Endothelial cell of umbilical vein (primary cell): ENCODE data around the gene ALDH3B2. TPM values are rescaled to one million over a fixed set of nuclear protein-coding genes. Genes with fewer than 3 reads are reported as not detected.

Experiments
- BruUV-seq: library from RNA; stranded (reverse); fragments of 400-500 nt; replicated peaks from 2 replicates; lab custom pipeline; 2021; lab: Mats Ljungman, UMichigan
- CTCF ChIA-PET: fragments of 300-600, 350-600 bp; sonication (Branson Sonifier 250); formaldehyde crosslinking; loops from one replicate; lab custom pipeline; 2021; ENCODE audit warnings: antibody characterized with exemption, inconsistent platforms; lab: Charles Lee
- POLR2A ChIA-PET: fragments of 300-600, 350-600 bp; sonication (Branson Sonifier 250); formaldehyde crosslinking; loops from one replicate; lab custom pipeline; 2021; ENCODE audit warnings: antibody characterized with exemption, inconsistent platforms; lab: Charles Lee
- DNase-seq: peaks from one replicate; pipeline ENCODE4 v3.0.0-alpha.2; 2011; ENCODE audit warnings: low read depth, low spot score
- FAIRE-seq: peaks from 2 replicates; lab custom pipeline; 2011; peaks lifted over from hg19 to GRCh38; lab: Jason Lieb, UNC
- H2AFZ ChIP-seq: 2 replicates; pipeline ENCODE4 v1.6.0; 2012; ENCODE audit warnings: low read depth, low read length, control low read depth, inconsistent platforms
- H3K27ac ChIP-seq: 2 replicates; pipeline ENCODE4 v1.5.1; 2011; ENCODE audit warnings: low read depth, mild to moderate bottlenecking, control low read depth, low read length, moderate library complexity; ENCODE audit not compliant: insufficient read depth
- H3K27me3 ChIP-seq, 2 experiments: 2 replicates each; pipeline versions ENCODE4 v1.6.0 to v1.6.1; 2011; ENCODE audit warnings: low read length in 2 of 2, mixed read lengths in 1 of 2; ENCODE audit not compliant: control insufficient read depth in 2 of 2, insufficient read depth in 2 of 2
- H3K36me3 ChIP-seq, 2 experiments: 2 replicates in 1 of 2; 3 replicates in 1 of 2; pipeline ENCODE4 v1.5.1; 2011; ENCODE audit warnings: low read length in 2 of 2, mild to moderate bottlenecking in 1 of 2, moderate library complexity in 1 of 2; ENCODE audit not compliant: control insufficient read depth in 2 of 2, insufficient read depth in 2 of 2; ENCODE audit errors: extremely low read depth in 1 of 2
- H3K4me1 ChIP-seq: 3 replicates; pipeline ENCODE4 v1.5.1; 2011; ENCODE audit warnings: mild to moderate bottlenecking, low read length; ENCODE audit not compliant: control insufficient read depth, insufficient read depth; ENCODE audit errors: extremely low read depth
- H3K4me2 ChIP-seq: 2 replicates; pipeline ENCODE4 v1.6.1; 2011; ENCODE audit warnings: low read length, control low read depth, mixed read lengths; ENCODE audit not compliant: insufficient read depth
- H3K4me3 ChIP-seq, 3 experiments: fragments of 200-600 bp in 1 of 3; sonication (generic), shearing (Covaris generic) in 1 of 3; replicated peaks in 1 of 3; 2 replicates each; pipeline ENCODE4 v1.5.1; 2011 to 2016; ENCODE audit warnings: control low read depth in 3 of 3, low read length in 3 of 3, mild to moderate bottlenecking in 2 of 3, inconsistent platforms in 1 of 3, low read depth in 1 of 3, moderate library complexity in 1 of 3; ENCODE audit not compliant: insufficient read depth in 1 of 3
- H3K79me2 ChIP-seq: 2 replicates; pipeline ENCODE4 v1.6.0; 2012; ENCODE audit warnings: low read length, inconsistent platforms; ENCODE audit not compliant: control insufficient read depth, insufficient read depth
- H3K9ac ChIP-seq: replicated peaks from 2 replicates; pipeline ENCODE3; 2011; ENCODE audit warnings: low read length, control low read depth; ENCODE audit not compliant: insufficient read depth; ENCODE audit errors: extremely low read depth
- H3K9me1 ChIP-seq: replicated peaks from 3 replicates; pipeline ENCODE4 v1.6.0; 2011; ENCODE audit warnings: mild to moderate bottlenecking, low read length; ENCODE audit not compliant: control insufficient read depth, insufficient read depth; ENCODE audit errors: extremely low read depth
- H3K9me3 ChIP-seq: replicated peaks from 2 replicates; pipeline ENCODE4 v1.5.1; 2012; ENCODE audit warnings: low read length, inconsistent platforms; ENCODE audit not compliant: control insufficient read depth, insufficient read depth
- H4K20me1 ChIP-seq: replicated peaks from 2 replicates; pipeline ENCODE3; 2011; ENCODE audit warnings: mild to moderate bottlenecking, low read length; ENCODE audit not compliant: control insufficient read depth, insufficient read depth; ENCODE audit errors: extremely low read depth
- CTCF ChIP-seq, 2 donors: IDR thresholded peaks; 1 replicate in 1 of 2; 2 replicates in 1 of 2; pipeline ENCODE4 v1.5.1; 2011; ENCODE audit warnings: low read length in 2 of 2, mild to moderate bottlenecking in 2 of 2, moderate library complexity in 2 of 2, control low read depth in 1 of 2, inconsistent platforms in 1 of 2, low read depth in 1 of 2; ENCODE audit not compliant: insufficient read depth in 1 of 2; ENCODE audit errors: extremely low read depth in 1 of 2
- EZH2 ChIP-seq: IDR thresholded peaks from 2 replicates; pipeline ENCODE4 v1.6.1; 2012; ENCODE audit warnings: borderline replicate concordance, low read depth, mild to moderate bottlenecking, moderate library complexity, low read length, inconsistent platforms; ENCODE audit not compliant: severe bottlenecking
- FOS ChIP-seq: IDR thresholded peaks from 2 replicates; pipeline ENCODE4 v1.6.1; 2011; ENCODE audit warnings: mild to moderate bottlenecking, low read length, moderate library complexity, borderline replicate concordance; ENCODE audit not compliant: insufficient read depth
- GATA2 ChIP-seq: IDR thresholded peaks from 2 replicates; pipeline ENCODE4 v1.7.0; 2011; ENCODE audit warnings: low read depth, mild to moderate bottlenecking, moderate library complexity, mixed read lengths, low read length; ENCODE audit not compliant: insufficient read length, insufficient read depth
- JUN ChIP-seq: IDR thresholded peaks from 2 replicates; pipeline ENCODE4 v1.6.1; 2011; ENCODE audit warnings: borderline replicate concordance, low read depth; ENCODE audit not compliant: insufficient read length, insufficient read depth
- MAX ChIP-seq: IDR thresholded peaks from 2 replicates; pipeline ENCODE4 v1.6.1; 2011; ENCODE audit not compliant: insufficient read depth, insufficient read length
- MYC ChIP-seq: IDR thresholded peaks from one replicate; pipeline ENCODE4 v1.6.1; 2011; ENCODE audit warnings: mild to moderate bottlenecking, low read depth, low read length
- POLR2A ChIP-seq: IDR thresholded peaks from 2 replicates; pipeline ENCODE4 v1.6.1; 2012; ENCODE audit warnings: low read depth, mild to moderate bottlenecking, control low read depth, low read length
- POLR2AphosphoS5 ChIP-seq: IDR thresholded peaks from 2 replicates; pipeline ENCODE4 v1.6.1; 2012; ENCODE audit warnings: low read depth, mild to moderate bottlenecking, control low read depth, low read length, moderate library complexity; ENCODE audit not compliant: insufficient read depth
- dilution Hi-C: fragments of 300-500 bp; cut with MboI; formaldehyde crosslinking; loops from one replicate; pipeline ENCODE4 v1.15.0; 2019; ENCODE audit warnings: low sequenced_read_pairs; ENCODE audit not compliant: extremely low pct_ligation_motif_present
- intact Hi-C: fragments of 100-400 bp; cut with micrococcal nuclease; formaldehyde crosslinking; loops from one replicate; pipeline ENCODE4 v1.10.0; 2022
- polyA plus RNA-seq, 4 experiments: library from polyadenylated mRNA; depleted of rRNA in 3 of 4; stranded (reverse) in 3 of 4; unstranded in 1 of 4; fragments of >200 nt; gene quantifications; 2 replicates each; pipeline versions ENCODE4 v1.2.1 to v1.2.3, GENCODE V29; 2011 to 2012; ENCODE audit warnings: missing spikeins in 1 of 4
- total RNA-seq: library from RNA; stranded (reverse); gene quantifications from 2 replicates; pipeline ENCODE4 v1.2.3, GENCODE V29; 2021

Gene ALDH3B2
- total and polyA plus RNA-seq, 2 donors (not counting 3 experiments of a cell fraction or from before 2014, with no cell fraction given) = not detected

- intact Hi-C loops (no loop called here), dilution Hi-C loops (no loop called here)
- Histone ChIP-seq H3K27ac (no peak overlapping the region), H3K4me2 (no peak overlapping the region), H3K4me1 (no peaks in the 10 kb centered on the region), H3K27me3 (no peaks in the 10 kb centered on the region), H4K20me1 (no peaks in the 10 kb centered on the region), H3K9ac (no peak overlapping the region), H3K79me2 (no peaks in the 10 kb centered on the region), H3K4me3 (no peak overlapping the region), H3K36me3 (no peaks in the 10 kb centered on the region), H3K9me3 (no peaks in the 10 kb centered on the region), H3K9me1 (no peaks in the 10 kb centered on the region), H2AFZ (no peak overlapping the region)
- no peak for FAIRE-seq
- BruUV-seq = no TSS peak
- no peak for DNase-seq
- TF ChIP-seq POLR2A = no peak
- no peak for TF ChIP-seq FOS
- TF ChIP-seq JUN = no peak
- no peak for TF ChIP-seq GATA2
- no peak for TF ChIP-seq CTCF (IDR thresholded peaks at IDR 0.05; ENCODE audit: extremely low read depth in 1 of 2, insufficient read depth in 1 of 2, low read depth in 1 of 2, low read length in 2 of 2)
- TF ChIP-seq MAX = no peak
- TF ChIP-seq POLR2AphosphoS5 = no peak
- TF ChIP-seq EZH2 = no peak
- no peak for TF ChIP-seq MYC
- ChIA-PET POLR2A (no interaction called here), CTCF (no interaction called here)
Observed at GRCh38 chr11:67664213-67664585, 10.2 kb downstream of the ALDH3B2 start.
